GM18505 (cell line): ENCODE data around the gene CREBRF.
"Not testable (repeated sequence)": the region's sequence is repeated elsewhere in the genome, so short reads cannot be mapped to it uniquely, and the experiment has no call there.

Source experiments
- ATAC-seq: cut with Tn5 transposase; IDR thresholded peaks from one replicate; pipeline ENCODE4 v1.9.1; 2021; ENCODE audit not compliant: unreplicated experiment
- POLR2A ChIP-seq: IDR thresholded peaks from 4 replicates; pipeline ENCODE4 v1.6.1; 2011; ENCODE audit warnings: borderline replicate concordance; ENCODE audit not compliant: insufficient read depth, insufficient read length; ENCODE audit errors: extremely low read depth

CREBRF gene

GRCh38 chr5:173025651-173026050 lies 30.5 kb upstream of the CREBRF start:
- TF ChIP-seq POLR2A: no peak

GRCh38 chr5:173027905-173028304 lies 28.2 kb upstream of the CREBRF start:
- no peak for ATAC-seq
- no peak for TF ChIP-seq POLR2A

More at GRCh38 chr5:173025651-173026050, 30.5 kb upstream of the CREBRF start:
- ATAC-seq: no peak

- no peak for TF ChIP-seq POLR2A
- no peak for ATAC-seq
Measured at GRCh38 chr5:173028811-173029327, 27.3 kb upstream of the CREBRF start.

GRCh38 chr5:173029499-173029921 lies 26.6 kb upstream of the CREBRF start:
- no peak for TF ChIP-seq POLR2A

GRCh38 chr5:173032096-173032495 lies 24.1 kb upstream of the CREBRF start:
- ATAC-seq: not testable (repeated sequence)

More at GRCh38 chr5:173029499-173029921, 26.6 kb upstream of the CREBRF start:
- no peak for ATAC-seq

- TF ChIP-seq POLR2A: no peak
- ATAC-seq: no peak
Measured at GRCh38 chr5:173032730-173033129, 23.4 kb upstream of the CREBRF start.

GRCh38 chr5:173033923-173034322 lies 22.2 kb upstream of the CREBRF start:
- no peak for TF ChIP-seq POLR2A
- no peak for ATAC-seq

GRCh38 chr5:173035904-173036707 lies 20.0 kb upstream of the CREBRF start:
- TF ChIP-seq POLR2A: no peak
- peak; percentile 53 for ATAC-seq

- TF ChIP-seq POLR2A: no peak
- ATAC-seq: no peak
Measured at GRCh38 chr5:173039188-173039587, 17.0 kb upstream of the CREBRF start.

- ATAC-seq: no peak
- TF ChIP-seq POLR2A: no peak
Measured at GRCh38 chr5:173039964-173040363, 16.2 kb upstream of the CREBRF start.

- TF ChIP-seq POLR2A: no peak
- ATAC-seq: no peak
Measured at GRCh38 chr5:173041881-173042762, 14.0 kb upstream of the CREBRF start.

GRCh38 chr5:173042763-173043107 lies 13.4 kb upstream of the CREBRF start:
- TF ChIP-seq POLR2A: no peak
- no peak for ATAC-seq

GRCh38 chr5:173045474-173045873 lies 10.7 kb upstream of the CREBRF start:
- ATAC-seq: no peak
- no peak for TF ChIP-seq POLR2A

GRCh38 chr5:173047096-173047837 lies 8.9 kb upstream of the CREBRF start:
- not testable (repeated sequence) for ATAC-seq
